ENCODE measurements around the gene MAP3K8.

MAP3K8 gene

DNA sequence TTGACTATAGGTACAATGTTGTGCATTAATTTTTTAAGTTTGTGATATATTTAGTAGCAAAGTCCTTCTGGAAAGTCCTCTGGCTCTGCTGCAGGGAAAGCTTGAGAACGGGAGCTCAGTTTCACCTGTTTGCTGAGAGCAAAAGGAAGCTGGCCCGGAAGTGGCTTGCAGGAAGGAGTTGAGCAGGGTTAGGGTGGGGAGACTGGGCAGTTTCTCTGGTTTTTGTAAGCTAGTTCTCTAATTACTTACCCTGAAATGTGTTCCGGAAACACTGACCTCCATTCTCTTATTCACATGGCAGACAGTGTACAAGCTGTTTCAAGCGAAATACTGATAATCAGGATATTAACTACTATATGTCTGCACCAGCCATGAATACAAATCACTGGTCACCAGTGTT, 22.3 kb downstream of the MAP3K8 start:
- no peak for DNase-seq (ENCODE audit: extremely low read depth, low read depth)
- TF ChIP-seq, protein P1, sequence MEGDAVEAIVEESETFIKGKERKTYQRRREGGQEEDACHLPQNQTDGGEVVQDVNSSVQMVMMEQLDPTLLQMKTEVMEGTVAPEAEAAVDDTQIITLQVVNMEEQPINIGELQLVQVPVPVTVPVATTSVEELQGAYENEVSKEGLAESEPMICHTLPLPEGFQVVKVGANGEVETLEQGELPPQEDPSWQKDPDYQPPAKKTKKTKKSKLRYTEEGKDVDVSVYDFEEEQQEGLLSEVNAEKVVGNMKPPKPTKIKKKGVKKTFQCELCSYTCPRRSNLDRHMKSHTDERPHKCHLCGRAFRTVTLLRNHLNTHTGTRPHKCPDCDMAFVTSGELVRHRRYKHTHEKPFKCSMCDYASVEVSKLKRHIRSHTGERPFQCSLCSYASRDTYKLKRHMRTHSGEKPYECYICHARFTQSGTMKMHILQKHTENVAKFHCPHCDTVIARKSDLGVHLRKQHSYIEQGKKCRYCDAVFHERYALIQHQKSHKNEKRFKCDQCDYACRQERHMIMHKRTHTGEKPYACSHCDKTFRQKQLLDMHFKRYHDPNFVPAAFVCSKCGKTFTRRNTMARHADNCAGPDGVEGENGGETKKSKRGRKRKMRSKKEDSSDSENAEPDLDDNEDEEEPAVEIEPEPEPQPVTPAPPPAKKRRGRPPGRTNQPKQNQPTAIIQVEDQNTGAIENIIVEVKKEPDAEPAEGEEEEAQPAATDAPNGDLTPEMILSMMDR (IDR thresholded peaks at IDR 0.05; ENCODE audit: low read depth, low read length, missing control alignments): no peak
- no peak overlapping the region for H3K4me3 ChIP-seq (replicated peaks; ENCODE audit: low read depth, low read length)

DNA sequence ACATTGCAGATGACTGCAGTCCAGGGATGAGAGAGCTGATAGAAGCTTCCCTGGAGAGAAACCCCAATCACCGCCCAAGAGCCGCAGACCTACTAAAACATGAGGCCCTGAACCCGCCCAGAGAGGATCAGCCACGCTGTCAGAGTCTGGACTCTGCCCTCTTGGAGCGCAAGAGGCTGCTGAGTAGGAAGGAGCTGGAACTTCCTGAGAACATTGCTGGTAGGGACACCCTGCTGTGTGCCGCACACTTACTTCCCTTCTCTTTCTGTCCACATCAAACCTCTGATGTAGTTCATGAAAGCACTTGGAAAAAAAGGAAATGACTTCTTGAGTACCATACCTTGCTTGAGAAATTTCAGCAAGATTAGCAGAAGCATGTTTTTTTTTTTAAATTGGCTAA, 25.3 kb downstream of the MAP3K8 start:
- DNase-seq (ENCODE audit: extremely low read depth, low read depth): no peak
- TF ChIP-seq, protein P1 (IDR thresholded peaks at IDR 0.05; ENCODE audit: low read depth, low read length, missing control alignments): no peak
- no peak overlapping the region for H3K4me3 ChIP-seq (replicated peaks; ENCODE audit: low read depth, low read length)

DNA sequence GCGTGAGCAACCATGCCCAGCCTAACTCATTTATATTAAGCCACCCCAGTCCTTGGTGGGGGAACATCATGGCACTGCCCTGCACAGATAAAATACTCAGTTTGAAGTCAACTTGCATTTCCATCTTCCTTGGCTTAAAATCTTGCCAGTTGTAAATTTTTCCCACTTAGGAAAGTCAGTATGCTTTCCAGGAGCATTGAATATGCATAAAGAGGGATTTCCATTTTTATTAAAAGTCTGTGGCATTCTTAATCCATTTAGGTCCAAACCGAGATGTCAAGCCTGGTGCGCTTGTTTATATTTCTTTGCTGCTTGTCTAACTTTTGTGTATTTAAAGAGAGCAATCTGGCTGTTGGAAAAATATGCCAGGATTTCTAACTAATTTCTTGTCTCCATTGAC, 26.1 kb downstream of the MAP3K8 start:
- DNase-seq (ENCODE audit: extremely low read depth, low read depth): no peak
- H3K4me3 ChIP-seq (replicated peaks; ENCODE audit: low read depth, low read length): no peak overlapping the region
- TF ChIP-seq, protein P1 (IDR thresholded peaks at IDR 0.05; ENCODE audit: low read depth, low read length, missing control alignments): no peak

DNA sequence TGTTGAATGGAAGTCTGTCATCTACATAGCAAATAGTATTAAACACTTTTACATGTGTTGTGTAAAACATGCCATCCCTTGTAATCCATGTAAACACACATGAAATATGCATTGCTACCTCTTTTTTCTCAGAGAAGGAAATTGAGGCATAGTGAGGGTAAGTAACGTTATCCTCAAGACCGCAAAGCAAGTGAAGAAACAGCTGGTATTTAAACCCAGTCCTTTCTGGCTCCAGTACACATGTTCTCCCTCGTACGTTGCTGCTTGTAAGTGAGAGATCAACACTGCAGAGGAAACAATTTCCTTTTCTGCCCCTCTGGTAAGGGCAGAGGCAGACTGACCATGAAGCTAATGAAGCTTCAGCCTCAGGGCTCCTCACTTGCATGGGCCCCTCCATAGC, 28.5 kb downstream of the MAP3K8 start:
- DNase-seq (ENCODE audit: extremely low read depth, low read depth): no peak
- TF ChIP-seq, protein P1 (IDR thresholded peaks at IDR 0.05; ENCODE audit: low read depth, low read length, missing control alignments): no peak
- no peak overlapping the region for H3K4me3 ChIP-seq (replicated peaks; ENCODE audit: low read depth, low read length)

DNA sequence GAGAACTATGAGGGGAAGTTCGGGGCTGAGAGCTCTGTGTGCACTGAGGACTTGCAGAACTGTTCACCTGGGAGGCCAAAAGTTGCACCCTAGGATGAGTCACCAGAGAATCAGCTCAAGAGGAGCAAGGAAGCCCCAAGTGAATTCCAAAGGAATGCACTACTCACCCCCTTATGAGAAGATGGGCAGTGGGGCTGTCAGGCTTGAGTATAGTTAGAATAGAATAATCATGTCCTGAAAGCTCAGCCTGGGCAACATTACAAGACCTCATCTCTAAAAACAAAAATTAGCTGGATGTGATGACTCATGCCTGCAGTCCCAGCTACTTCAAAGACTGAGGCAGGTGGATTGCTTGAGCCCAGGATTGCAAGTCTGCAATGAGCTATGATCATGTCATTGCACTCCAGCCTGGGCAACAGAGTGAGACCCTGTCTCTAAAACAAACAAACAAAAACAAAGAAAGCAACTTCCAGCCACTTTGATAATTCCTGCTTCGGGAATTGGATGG, 30.0 kb downstream of the MAP3K8 start:
- no peak for DNase-seq (ENCODE audit: extremely low read depth, low read depth)
- no peak overlapping the region for H3K4me3 ChIP-seq (replicated peaks; ENCODE audit: low read depth, low read length)

DNA sequence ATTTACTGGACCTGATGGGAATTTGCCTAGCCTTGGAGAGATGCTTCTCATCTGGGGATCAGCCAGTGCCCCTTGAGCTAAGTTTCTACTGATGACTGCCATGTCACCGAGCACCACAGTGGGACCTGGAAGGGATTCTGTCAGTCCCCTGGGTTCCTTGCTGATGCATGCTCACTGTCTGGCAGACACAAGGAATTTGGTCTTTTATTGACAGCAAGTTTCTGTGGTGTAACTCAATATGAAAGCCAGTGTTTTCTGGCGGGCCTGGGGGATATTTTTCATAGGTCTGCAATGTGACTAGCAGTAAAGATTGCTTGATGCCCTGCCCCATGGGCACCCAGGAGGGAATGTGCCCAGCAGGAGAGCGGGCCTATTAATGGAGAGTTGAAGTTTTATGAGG, 30.7 kb downstream of the MAP3K8 start:
- no peak for DNase-seq (ENCODE audit: extremely low read depth, low read depth)
- H3K4me3 ChIP-seq (replicated peaks; ENCODE audit: low read depth, low read length): no peak overlapping the region
- TF ChIP-seq, protein P1 (IDR thresholded peaks at IDR 0.05; ENCODE audit: low read depth, low read length, missing control alignments): no peak

More for the DNA sequence above, 30.0 kb downstream of the MAP3K8 start:
- TF ChIP-seq, protein P1 (IDR thresholded peaks at IDR 0.05; ENCODE audit: low read depth, low read length, missing control alignments): no peak

DNA sequence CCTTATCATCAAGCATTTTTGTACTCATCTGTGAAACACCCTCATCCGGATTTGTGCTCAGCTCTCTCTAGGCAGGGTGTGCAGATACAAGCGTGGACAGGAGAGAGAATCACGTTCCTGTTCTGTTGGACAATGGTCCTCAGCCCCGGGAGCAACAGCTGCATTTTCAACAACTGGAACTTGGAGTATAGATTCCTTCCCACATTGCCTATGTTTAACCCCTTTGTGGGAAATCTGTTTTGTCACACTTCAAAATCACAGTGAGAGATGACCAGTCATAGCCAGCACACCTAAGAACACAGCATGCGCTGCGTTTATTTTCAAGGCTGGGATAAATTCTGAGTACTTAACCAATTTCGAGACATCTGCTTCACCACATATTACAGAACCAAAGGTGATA, 32.5 kb downstream of the MAP3K8 start:
- H3K4me3 ChIP-seq (replicated peaks; ENCODE audit: low read depth, low read length): no peak overlapping the region
- no peak for DNase-seq (ENCODE audit: extremely low read depth, low read depth)
- TF ChIP-seq, protein P1 (IDR thresholded peaks at IDR 0.05; ENCODE audit: low read depth, low read length, missing control alignments): no peak
